Suppressor macrophage (primary cell): ENCODE measurements around the gene EMD.
A peak's percentile ranks its signal among the peaks of the same experiment; 100 is the strongest.

Source experiments
- DNase-seq, 4 experiments: peaks; one replicate each; pipeline ENCODE4 v3.0.0-alpha.2; 2020 to 2022

EMD gene

GRCh38 chrX:154419189-154419588 is 40.1 kb downstream of the EMD start:
- no peak for DNase-seq

GRCh38 chrX:154419688-154420401 is 40.8 kb downstream of the EMD start:
- no peak for DNase-seq

- DNase-seq = no peak
Measured at GRCh38 chrX:154420402-154420756, 41.3 kb downstream of the EMD start.

- peak in 3 of 4 experiments; percentile 31 to 62 (median 59) for DNase-seq
Measured at GRCh38 chrX:154426916-154427770, 48.0 kb downstream of the EMD start.

GRCh38 chrX:154428176-154429171 is 49.4 kb downstream of the EMD start, which contains the start of gene ATP6AP1:
TSS of gene ATP6AP1 (plus strand) at chrX:154428677. CDS start at chrX:154428693, 16 bp downstream.
- peak; percentile 93 to 96 (median 95) for DNase-seq

- DNase-seq = peak in 3 of 4 experiments; percentile 53 to 54 (median 54)
Measured at GRCh38 chrX:154429711-154430110, 50.6 kb downstream of the EMD start.

- peak; percentile 30 to 60 (median 47) for DNase-seq
Measured at GRCh38 chrX:154430479-154430878, 51.4 kb downstream of the EMD start.

GRCh38 chrX:154430916-154431315 is 51.8 kb downstream of the EMD start:
- DNase-seq = peak; percentile 54 to 80 (median 71)
